GM18907 (cell line): ENCODE data around the gene APPL2.

Experiments
- ATAC-seq: cut with Tn5 transposase; IDR thresholded peaks from one replicate; pipeline ENCODE4 v1.9.1; 2021; ENCODE audit warnings: mild to moderate bottlenecking, moderate library complexity; ENCODE audit not compliant: unreplicated experiment

Gene APPL2

DNA sequence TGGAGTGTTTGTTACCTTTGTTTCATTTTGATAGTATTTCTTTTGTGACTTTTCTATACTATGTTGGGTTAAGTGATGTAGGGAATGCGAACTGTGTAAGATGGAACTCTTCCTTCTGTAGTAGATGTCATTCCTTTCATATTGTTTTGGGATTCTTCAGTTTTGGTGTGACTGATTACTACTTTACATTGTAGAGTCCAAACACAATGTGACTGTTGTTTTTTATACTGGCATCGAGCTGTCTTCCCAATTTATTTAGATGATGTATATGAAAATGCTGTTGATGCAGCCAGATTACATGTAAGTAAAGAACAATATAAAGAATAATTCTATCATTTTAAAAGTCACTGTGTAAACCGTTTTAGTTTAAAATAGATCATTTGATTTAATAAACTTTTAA lies 93.7 kb downstream of the APPL2 start:
- ATAC-seq: no peak

DNA sequence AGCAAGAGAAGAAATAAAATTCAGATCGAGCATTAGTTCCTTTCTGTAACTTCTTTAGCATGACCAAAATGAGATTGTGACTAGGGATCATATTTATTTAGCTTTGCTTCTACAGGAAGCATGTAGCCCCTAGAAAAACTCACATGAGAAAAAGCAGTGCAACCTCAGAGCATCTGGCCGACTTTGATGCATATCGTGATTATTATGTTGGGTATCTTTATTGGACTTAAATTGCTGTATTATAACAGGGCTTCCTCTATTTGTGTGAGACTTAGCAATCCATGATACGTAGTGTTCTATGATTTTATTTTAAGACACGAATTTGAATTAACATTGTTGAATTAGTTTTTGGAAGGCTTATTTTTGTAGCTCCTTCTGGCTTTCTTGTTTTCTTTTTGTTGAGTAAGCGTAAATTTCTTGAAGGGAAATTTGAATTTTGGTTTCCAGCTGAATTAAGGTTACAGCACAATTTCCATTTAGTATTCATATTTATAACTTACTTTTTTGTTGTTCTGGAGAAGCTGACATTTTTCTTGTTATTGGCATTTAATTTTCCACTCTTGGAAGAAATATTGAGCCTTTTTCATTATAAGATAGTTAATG lies 94.6 kb downstream of the APPL2 start:
- no peak for ATAC-seq

DNA sequence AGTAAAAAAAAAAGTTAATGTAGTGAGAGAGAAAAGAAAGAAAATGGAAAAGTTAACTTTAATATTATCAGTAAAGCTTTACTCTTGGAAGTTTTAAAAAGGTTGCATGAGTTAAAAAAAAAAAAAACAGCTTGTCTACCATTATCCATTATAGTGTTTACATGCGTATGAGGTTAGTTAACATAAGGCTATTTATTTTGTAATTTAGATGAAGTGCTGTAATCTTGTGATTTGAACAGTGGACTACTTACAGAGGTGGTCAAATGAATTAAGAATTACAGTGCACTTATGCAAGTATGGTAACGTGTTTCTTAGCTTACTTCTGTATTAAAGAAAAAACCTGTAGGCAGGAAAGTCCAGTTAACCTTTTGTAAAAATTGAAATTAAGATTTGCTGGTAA lies 97.7 kb downstream of the APPL2 start:
- ATAC-seq: no peak
